ENCODE results near the gene NPBWR2. TPM values are rescaled to one million over a fixed set of nuclear protein-coding genes. Genes with fewer than 3 reads are reported as not detected.

NPBWR2 gene
- total RNA-seq, 1 donor from 2014 or later, result not detected

DNA sequence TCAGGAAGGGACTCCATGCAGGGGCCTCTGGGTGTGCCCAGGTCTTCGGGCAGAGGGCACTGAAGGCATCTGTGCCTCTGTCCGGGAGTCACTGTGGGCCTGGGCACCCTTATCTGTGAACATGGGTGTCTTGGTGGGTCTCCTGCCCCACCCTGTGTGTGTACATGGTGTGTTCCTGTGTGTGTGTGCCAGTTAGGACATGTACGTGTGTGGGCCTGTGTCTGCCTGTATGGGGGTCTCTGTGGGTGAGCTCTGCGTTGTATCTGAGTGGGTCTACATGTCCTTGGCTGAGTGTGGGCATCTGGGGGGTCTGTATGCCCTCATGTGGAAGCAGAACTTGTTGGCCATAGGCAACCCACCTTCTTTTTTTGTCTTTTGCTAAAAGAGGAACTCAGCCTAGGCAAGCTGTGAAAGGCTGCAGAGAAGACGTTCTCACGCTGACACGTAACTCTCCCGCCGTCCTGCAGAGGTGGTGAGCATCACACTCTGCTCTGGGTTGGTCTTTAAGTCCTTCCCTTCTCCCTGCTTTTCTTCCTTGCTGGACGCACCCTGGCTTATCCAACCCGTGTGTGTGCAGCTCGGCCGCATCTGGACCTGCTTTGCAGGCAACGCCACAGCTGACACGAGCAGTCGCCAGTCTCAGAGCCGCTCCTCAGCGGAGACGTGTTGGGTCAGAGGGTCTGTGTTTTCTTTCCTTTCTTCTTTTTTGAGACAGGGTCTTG, 532 bp upstream of the NPBWR2 start:
- H3K4me3 Mint-ChIP-seq (ENCODE audit: unreplicated experiment), result peak overlapping the region; percentile 20
- TF ChIP-seq, protein P1, sequence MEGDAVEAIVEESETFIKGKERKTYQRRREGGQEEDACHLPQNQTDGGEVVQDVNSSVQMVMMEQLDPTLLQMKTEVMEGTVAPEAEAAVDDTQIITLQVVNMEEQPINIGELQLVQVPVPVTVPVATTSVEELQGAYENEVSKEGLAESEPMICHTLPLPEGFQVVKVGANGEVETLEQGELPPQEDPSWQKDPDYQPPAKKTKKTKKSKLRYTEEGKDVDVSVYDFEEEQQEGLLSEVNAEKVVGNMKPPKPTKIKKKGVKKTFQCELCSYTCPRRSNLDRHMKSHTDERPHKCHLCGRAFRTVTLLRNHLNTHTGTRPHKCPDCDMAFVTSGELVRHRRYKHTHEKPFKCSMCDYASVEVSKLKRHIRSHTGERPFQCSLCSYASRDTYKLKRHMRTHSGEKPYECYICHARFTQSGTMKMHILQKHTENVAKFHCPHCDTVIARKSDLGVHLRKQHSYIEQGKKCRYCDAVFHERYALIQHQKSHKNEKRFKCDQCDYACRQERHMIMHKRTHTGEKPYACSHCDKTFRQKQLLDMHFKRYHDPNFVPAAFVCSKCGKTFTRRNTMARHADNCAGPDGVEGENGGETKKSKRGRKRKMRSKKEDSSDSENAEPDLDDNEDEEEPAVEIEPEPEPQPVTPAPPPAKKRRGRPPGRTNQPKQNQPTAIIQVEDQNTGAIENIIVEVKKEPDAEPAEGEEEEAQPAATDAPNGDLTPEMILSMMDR (IDR thresholded peaks at IDR 0.05; ENCODE audit: partially characterized antibody, unreplicated experiment), result no peak
- peaks cover 10% of the 10 kb centered on the region for H3K9me3 Mint-ChIP-seq (ENCODE audit: unreplicated experiment)

DNA sequence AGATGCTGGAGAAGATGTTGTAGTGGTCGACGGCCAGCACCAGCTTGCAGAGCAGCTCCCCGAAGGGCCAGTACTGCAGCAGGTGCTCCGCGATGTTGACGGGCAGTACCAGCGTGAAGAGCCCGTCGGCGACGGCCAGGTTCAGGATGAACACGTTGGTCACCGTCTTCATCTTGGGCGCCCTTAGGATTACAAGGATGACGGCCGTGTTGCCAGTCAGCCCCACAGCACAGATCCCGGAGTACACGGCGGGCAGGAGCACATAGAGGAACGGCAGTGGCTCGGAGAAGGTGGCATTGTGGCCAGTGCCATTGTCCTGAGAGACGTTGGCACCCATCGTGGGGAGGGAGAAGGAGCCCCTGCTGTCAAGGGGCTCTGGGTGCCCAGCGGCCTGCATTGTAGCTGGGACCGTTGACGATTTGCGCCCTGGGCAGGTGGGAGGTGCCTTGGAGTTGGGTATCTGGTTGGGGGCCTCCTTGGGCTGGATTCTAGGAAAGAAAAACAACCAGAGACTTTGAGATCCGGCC, 867 bp downstream of the NPBWR2 start:
- Mint-ChIP-seq H3K36me3 (ENCODE audit: unreplicated experiment) (no peaks in the 10 kb centered on the region), H3K4me1 (ENCODE audit: low read depth, unreplicated experiment) (peaks cover 4% of the 10 kb centered on the region), H3K4me3 (ENCODE audit: unreplicated experiment) (no peak overlapping the region), H3K27ac (ENCODE audit: unreplicated experiment) (no peak overlapping the region), H3K27me3 (ENCODE audit: unreplicated experiment) (peaks cover 15% of the 10 kb centered on the region), H3K9me3 (ENCODE audit: unreplicated experiment) (peaks cover 12% of the 10 kb centered on the region)
- TF ChIP-seq, protein P1 (IDR thresholded peaks at IDR 0.05; ENCODE audit: partially characterized antibody, unreplicated experiment), result no peak
- peak; percentile 11 for DNase-seq

More for the DNA sequence above, 532 bp upstream of the NPBWR2 start:
- Mint-ChIP-seq H3K27me3 (ENCODE audit: unreplicated experiment) (peaks cover 13% of the 10 kb centered on the region), H3K4me1 (ENCODE audit: low read depth, unreplicated experiment) (peaks cover 12% of the 10 kb centered on the region), H3K36me3 (ENCODE audit: unreplicated experiment) (no peaks in the 10 kb centered on the region), H3K27ac (ENCODE audit: unreplicated experiment) (no peak overlapping the region)
- DNase-seq, result peak; percentile 17

DNA sequence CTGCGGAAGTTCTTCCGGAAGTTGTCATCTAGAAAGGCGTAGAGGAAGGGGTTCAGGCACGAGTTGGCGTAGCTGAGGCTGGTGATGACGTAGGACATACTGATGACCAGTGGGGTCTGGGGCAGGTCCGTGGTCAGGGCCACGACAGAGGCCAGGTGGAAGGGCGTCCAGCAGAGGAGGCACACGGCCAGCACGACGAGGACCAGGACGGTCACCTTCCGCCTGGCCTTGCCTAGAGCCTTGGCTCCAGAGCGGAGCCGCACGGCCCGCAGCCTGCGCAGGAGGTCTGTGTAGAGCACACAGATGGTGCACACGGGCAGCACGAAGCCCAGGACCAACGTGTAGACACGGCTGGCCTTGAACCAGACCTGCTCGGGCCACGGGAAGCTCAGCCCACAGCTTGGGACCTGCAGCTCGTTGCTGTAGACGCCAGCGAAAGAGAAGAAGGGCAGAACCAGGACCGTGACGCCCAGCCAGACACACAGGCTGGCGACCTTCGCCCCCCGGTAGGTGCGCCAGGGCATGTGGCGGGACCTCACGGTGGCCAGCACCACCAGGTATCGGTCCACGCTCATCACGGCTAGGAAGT, 1.4 kb downstream of the NPBWR2 start:
- Mint-ChIP-seq H3K4me3 (ENCODE audit: unreplicated experiment) (no peak overlapping the region), H3K27ac (ENCODE audit: unreplicated experiment) (no peak overlapping the region), H3K4me1 (ENCODE audit: low read depth, unreplicated experiment) (peaks cover 7% of the 10 kb centered on the region), H3K9me3 (ENCODE audit: unreplicated experiment) (peaks cover 9% of the 10 kb centered on the region), H3K27me3 (ENCODE audit: unreplicated experiment) (peaks cover 20% of the 10 kb centered on the region), H3K36me3 (ENCODE audit: unreplicated experiment) (no peaks in the 10 kb centered on the region)
- peak; percentile 7 for DNase-seq
- TF ChIP-seq, protein P1 (IDR thresholded peaks at IDR 0.05; ENCODE audit: partially characterized antibody, unreplicated experiment), result no peak

DNA sequence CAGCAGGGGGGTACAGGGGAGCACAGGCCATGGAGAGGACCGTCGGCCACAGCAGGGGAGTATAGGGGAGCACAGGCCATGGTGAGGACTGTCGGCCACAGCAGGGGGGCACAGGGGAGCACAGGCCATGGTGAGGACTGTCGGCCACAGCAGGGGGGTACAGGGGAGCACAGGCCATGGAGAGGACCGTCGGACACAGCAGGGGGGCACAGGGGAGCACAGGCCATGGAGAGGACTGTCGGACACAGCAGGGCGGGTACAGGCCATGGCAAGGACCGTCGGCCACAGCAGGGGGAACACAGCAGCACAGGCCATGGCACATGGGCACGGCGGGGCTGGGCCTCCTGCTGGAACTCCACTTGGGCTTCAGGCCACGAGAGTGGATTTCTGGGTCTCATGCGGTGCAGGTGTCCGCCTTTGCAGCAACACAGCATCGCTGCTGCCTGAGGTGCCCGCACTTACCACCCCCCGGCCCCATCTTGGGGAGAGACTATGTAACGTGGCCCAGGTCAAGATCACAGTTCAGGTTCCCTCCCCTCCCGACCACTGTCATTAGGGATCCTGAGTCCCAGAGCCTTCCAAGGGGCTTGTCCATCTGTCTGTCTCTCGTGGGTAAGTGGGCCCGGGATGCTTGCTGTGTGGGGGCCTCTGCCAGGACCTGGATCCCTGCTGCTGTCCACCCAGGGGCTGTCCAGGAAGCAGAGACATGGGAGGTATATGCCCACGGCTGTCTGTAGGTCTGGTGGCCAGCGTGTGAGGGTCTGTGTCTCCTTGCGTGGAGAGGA, 2.5 kb downstream of the NPBWR2 start:
- Mint-ChIP-seq H3K9me3 (ENCODE audit: unreplicated experiment) (peaks cover 9% of the 10 kb centered on the region), H3K36me3 (ENCODE audit: unreplicated experiment) (no peaks in the 10 kb centered on the region), H3K4me3 (ENCODE audit: unreplicated experiment) (no peak overlapping the region), H3K4me1 (ENCODE audit: low read depth, unreplicated experiment) (peaks cover 7% of the 10 kb centered on the region), H3K27me3 (ENCODE audit: unreplicated experiment) (peaks cover 21% of the 10 kb centered on the region), H3K27ac (ENCODE audit: unreplicated experiment) (no peak overlapping the region)
- peak; percentile 15 for DNase-seq
- TF ChIP-seq, protein P1 (IDR thresholded peaks at IDR 0.05; ENCODE audit: partially characterized antibody, unreplicated experiment), result no peak
